Gastroesophageal sphincter (tissue), 4 donors: ENCODE results near the gene SPON1. TPM values are rescaled to one million over a fixed set of nuclear protein-coding genes. Genes with fewer than 3 reads are reported as not detected.

Experiments
- ATAC-seq: fragments of 150-250 bp; one replicate; pipeline ENCODE4 v1.9.1; 2016; ENCODE audit warnings: mild to moderate bottlenecking, moderate library complexity
- H3K27ac ChIP-seq, 4 donors: fragments of 200-600 bp; sonication (generic) in 3 of 4; 1 replicate in 3 of 4; 2 replicates in 1 of 4; pipeline ENCODE4 v1.5.1; 2016 to 2019
- H3K27me3 ChIP-seq: fragments of 200-600 bp; sonication (generic); one replicate; pipeline ENCODE4 v1.5.1; 2019
- H3K36me3 ChIP-seq, 2 donors: fragments of 200-600 bp; sonication (generic); one replicate each; pipeline ENCODE4 v1.5.1; 2019; ENCODE audit warnings: control low read depth in 1 of 2
- H3K4me1 ChIP-seq, 3 donors: fragments of 200-600 bp; sonication (generic); 1 replicate in 2 of 3; 2 replicates in 1 of 3; pipeline ENCODE4 v1.5.1; 2016 to 2019; ENCODE audit warnings: control low read depth in 2 of 3
- H3K4me3 ChIP-seq, 2 donors: fragments of 200-600 bp; sonication (generic); one replicate each; pipeline ENCODE4 v1.5.1; 2019; ENCODE audit warnings: mild to moderate bottlenecking in 1 of 2, moderate library complexity in 1 of 2
- H3K9me3 ChIP-seq, 3 donors: fragments of 200-600 bp; sonication (generic); one replicate each; pipeline ENCODE4 v1.5.1; 2017 to 2019; ENCODE audit warnings: control low read depth in 2 of 3
- EP300 ChIP-seq: sonication (generic); formaldehyde crosslinking; IDR thresholded peaks from one replicate; pipeline ENCODE4 v1.6.1; 2017; ENCODE audit warnings: antibody characterized with exemption, mild to moderate bottlenecking
- POLR2A ChIP-seq, 2 donors: fragments of 450-650 bp; IDR thresholded peaks; one replicate each; pipeline ENCODE4 v1.6.1; 2017; ENCODE audit warnings: antibody characterized with exemption in 2 of 2, mild to moderate bottlenecking in 2 of 2, moderate library complexity in 1 of 2
- POLR2AphosphoS5 ChIP-seq: sonication (generic); formaldehyde crosslinking; IDR thresholded peaks from one replicate; pipeline ENCODE4 v1.6.1; 2017; ENCODE audit warnings: antibody characterized with exemption
- WGBS, 2 donors: methylation state at CpG; one replicate each; pipeline ENCODE4 v1.1.5; 2018; ENCODE audit warnings: low coverage in 1 of 2; 5-methylcytosine and 5-hydroxymethylcytosine counted together
- small RNA-seq, 4 donors: library from RNA; depleted of rRNA; stranded (forward); fragments of <200 nt; gene quantifications; one replicate each; pipeline ENCODE3, GENCODE V24; 2016
- total RNA-seq, 4 donors: library from RNA; depleted of rRNA; stranded (reverse); fragments of >200 nt; gene quantifications; one replicate each; pipeline ENCODE4 v1.1.0, GENCODE V29; 2016
- TF ChIP-seq, protein P1 (sequence below), 4 experiments: fragments of 200-600 bp in 2 of 4; fragments of 450-650 bp in 2 of 4; sonication (generic) in 1 of 4; IDR thresholded peaks; one replicate each; pipeline ENCODE4 v1.5.1; 2017 to 2019; ENCODE audit warnings: antibody characterized with exemption in 4 of 4, mild to moderate bottlenecking in 2 of 4, moderate library complexity in 2 of 4

Gene SPON1
- total RNA-seq, 4 donors from 2014 or later: 11.0 to 121 (median 64.6) TPM

DNA sequence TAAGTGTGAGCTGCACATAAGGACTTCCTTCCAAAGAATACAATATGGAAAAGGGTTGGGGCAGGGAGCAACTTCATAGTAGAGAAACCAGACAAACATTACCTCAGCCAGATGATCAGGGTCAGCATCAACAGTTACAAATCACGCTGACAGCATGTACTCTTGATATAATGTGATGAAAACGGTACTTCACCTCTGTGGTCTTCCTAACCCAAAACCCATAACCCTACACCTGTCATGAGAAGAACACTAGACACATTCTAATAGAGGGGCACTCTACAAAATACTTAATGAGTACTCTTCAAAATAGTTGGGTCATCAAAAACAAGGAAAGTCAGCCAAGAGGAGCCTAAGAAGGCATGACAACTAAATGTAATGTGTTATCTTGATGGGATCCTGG, 352.6 kb downstream of the SPON1 start:
- H3K36me3 ChIP-seq: no peaks in the 10 kb centered on the region
- no peaks in the 10 kb centered on the region for H3K27me3 ChIP-seq
- ATAC-seq: no peak
- H3K9me3 ChIP-seq: no peaks in the 10 kb centered on the region
- WGBS, 2 donors: 93% methylated on average over 2 of the region's 2 CpGs; no CpG with 5 or more reads in 1 of the 2 donors
- TF ChIP-seq POLR2AphosphoS5 (no peak), POLR2A (IDR thresholded peaks at IDR 0.05) (no peak), EP300 (no peak)
- TF ChIP-seq, protein P1, sequence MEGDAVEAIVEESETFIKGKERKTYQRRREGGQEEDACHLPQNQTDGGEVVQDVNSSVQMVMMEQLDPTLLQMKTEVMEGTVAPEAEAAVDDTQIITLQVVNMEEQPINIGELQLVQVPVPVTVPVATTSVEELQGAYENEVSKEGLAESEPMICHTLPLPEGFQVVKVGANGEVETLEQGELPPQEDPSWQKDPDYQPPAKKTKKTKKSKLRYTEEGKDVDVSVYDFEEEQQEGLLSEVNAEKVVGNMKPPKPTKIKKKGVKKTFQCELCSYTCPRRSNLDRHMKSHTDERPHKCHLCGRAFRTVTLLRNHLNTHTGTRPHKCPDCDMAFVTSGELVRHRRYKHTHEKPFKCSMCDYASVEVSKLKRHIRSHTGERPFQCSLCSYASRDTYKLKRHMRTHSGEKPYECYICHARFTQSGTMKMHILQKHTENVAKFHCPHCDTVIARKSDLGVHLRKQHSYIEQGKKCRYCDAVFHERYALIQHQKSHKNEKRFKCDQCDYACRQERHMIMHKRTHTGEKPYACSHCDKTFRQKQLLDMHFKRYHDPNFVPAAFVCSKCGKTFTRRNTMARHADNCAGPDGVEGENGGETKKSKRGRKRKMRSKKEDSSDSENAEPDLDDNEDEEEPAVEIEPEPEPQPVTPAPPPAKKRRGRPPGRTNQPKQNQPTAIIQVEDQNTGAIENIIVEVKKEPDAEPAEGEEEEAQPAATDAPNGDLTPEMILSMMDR (IDR thresholded peaks at IDR 0.05): no peak
- H3K27ac ChIP-seq: no peak overlapping the region
- H3K4me3 ChIP-seq: no peak overlapping the region
- peaks cover 2 to 54% (median 14%) of the 10 kb centered on the region in 3 donors for H3K4me1 ChIP-seq

Small RNAs within 50 kb of the gene (small RNA-seq; reads per million reads assigned to genes)
- 0 reads per million in 4 donors for gene RNA5SP332
